H1 (cell line): Measurements from ENCODE around the gene MCTS1. TPM values are rescaled to one million over a fixed set of nuclear protein-coding genes. Genes with fewer than 3 reads are reported as not detected.

ENCODE experiments used
- PHF8 ChIP-seq: fragments of 200-600 bp; sonication (generic); conservative IDR thresholded peaks from 2 replicates; pipeline ENCODE4 v1.7.1; 2012; ENCODE audit warnings: low read depth, mild to moderate bottlenecking, inconsistent platforms, low read length, moderate library complexity
- SAP30 ChIP-seq: fragments of 300-600 bp; sonication (generic); IDR thresholded peaks from 2 replicates; pipeline ENCODE4 v1.7.1; 2012; ENCODE audit warnings: low read length, moderate library complexity, mild to moderate bottlenecking, inconsistent platforms; ENCODE audit not compliant: insufficient read depth, insufficient replicate concordance
- SP2 ChIP-seq: IDR thresholded peaks from 2 replicates; pipeline ENCODE4 v1.6.1; 2012; ENCODE audit warnings: mild to moderate bottlenecking, low read length, inconsistent platforms
- polyA plus RNA-seq, 7 experiments: library from polyadenylated mRNA; depleted of rRNA in 3 of 7; stranded (reverse) in 5 of 7; unstranded in 2 of 7; fragments of >200 nt in 5 of 7; fragments of 200-250 nt in 2 of 7; gene quantifications; 1 replicate in 5 of 7; 2 replicates in 1 of 7; 4 replicates in 1 of 7; pipeline versions ENCODE4 v1.2.1 to v1.2.3, GENCODE V29; 2011 to 2013; ENCODE audit warnings: missing spikeins in 2 of 7, mixed read lengths in 2 of 7
- total RNA-seq: library from RNA; stranded (reverse); fragmentation: NEBNext Ultra II Directional; extraction: Animal tissue kit (Norgen Biotek cat#: 25700); gene quantifications from 2 replicates; pipeline ENCODE4 v1.2.1, GENCODE V29; 2021
- TF ChIP-seq, protein P1 (sequence below): fragments of 300-600 bp; sonication (generic); IDR thresholded peaks from 2 replicates; pipeline ENCODE4 v1.7.1; 2012; ENCODE audit warnings: low read length, moderate library complexity, mild to moderate bottlenecking, inconsistent platforms; ENCODE audit not compliant: insufficient replicate concordance
- TF ChIP-seq, protein P2 (sequence below), 3 experiments: IDR thresholded peaks; 1 replicate in 2 of 3; 2 replicates in 1 of 3; pipeline versions ENCODE4 v1.5.1 to v1.6.1; 2011; ENCODE audit warnings: low read length in 3 of 3, mild to moderate bottlenecking in 3 of 3, inconsistent platforms in 2 of 3, low read depth in 1 of 3, moderate library complexity in 1 of 3; ENCODE audit not compliant: insufficient read depth in 1 of 3; ENCODE audit errors: control extremely low read depth in 1 of 3

MCTS1 gene
- total and polyA plus RNA-seq, 2 of the 8 experiments (the other 6 are each of a cell fraction or from before 2014, with no cell fraction given): 19.2 to 31.6 TPM

DNA sequence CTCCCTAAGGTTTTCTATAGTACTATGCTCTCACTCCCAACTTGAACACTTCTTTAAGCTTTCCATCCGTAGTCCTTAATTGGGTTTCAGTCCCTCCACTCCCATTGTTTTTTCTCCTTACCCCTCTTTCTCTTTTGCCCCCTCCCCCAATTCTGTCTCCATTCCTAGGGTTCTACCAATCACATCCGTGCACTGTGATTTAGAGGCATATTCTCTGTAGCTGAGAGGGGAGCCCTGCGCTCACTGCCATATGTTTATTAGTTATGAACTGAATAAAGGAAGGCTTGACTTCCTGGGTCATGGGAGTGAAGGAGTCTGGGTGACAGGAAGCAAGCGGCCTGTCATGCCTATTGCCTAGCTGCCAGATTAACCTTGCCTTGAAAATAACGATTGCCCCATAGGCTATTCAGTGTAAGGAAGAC lies 471 bp downstream of the MCTS1 start (continued):
- TF ChIP-seq, protein P1, sequence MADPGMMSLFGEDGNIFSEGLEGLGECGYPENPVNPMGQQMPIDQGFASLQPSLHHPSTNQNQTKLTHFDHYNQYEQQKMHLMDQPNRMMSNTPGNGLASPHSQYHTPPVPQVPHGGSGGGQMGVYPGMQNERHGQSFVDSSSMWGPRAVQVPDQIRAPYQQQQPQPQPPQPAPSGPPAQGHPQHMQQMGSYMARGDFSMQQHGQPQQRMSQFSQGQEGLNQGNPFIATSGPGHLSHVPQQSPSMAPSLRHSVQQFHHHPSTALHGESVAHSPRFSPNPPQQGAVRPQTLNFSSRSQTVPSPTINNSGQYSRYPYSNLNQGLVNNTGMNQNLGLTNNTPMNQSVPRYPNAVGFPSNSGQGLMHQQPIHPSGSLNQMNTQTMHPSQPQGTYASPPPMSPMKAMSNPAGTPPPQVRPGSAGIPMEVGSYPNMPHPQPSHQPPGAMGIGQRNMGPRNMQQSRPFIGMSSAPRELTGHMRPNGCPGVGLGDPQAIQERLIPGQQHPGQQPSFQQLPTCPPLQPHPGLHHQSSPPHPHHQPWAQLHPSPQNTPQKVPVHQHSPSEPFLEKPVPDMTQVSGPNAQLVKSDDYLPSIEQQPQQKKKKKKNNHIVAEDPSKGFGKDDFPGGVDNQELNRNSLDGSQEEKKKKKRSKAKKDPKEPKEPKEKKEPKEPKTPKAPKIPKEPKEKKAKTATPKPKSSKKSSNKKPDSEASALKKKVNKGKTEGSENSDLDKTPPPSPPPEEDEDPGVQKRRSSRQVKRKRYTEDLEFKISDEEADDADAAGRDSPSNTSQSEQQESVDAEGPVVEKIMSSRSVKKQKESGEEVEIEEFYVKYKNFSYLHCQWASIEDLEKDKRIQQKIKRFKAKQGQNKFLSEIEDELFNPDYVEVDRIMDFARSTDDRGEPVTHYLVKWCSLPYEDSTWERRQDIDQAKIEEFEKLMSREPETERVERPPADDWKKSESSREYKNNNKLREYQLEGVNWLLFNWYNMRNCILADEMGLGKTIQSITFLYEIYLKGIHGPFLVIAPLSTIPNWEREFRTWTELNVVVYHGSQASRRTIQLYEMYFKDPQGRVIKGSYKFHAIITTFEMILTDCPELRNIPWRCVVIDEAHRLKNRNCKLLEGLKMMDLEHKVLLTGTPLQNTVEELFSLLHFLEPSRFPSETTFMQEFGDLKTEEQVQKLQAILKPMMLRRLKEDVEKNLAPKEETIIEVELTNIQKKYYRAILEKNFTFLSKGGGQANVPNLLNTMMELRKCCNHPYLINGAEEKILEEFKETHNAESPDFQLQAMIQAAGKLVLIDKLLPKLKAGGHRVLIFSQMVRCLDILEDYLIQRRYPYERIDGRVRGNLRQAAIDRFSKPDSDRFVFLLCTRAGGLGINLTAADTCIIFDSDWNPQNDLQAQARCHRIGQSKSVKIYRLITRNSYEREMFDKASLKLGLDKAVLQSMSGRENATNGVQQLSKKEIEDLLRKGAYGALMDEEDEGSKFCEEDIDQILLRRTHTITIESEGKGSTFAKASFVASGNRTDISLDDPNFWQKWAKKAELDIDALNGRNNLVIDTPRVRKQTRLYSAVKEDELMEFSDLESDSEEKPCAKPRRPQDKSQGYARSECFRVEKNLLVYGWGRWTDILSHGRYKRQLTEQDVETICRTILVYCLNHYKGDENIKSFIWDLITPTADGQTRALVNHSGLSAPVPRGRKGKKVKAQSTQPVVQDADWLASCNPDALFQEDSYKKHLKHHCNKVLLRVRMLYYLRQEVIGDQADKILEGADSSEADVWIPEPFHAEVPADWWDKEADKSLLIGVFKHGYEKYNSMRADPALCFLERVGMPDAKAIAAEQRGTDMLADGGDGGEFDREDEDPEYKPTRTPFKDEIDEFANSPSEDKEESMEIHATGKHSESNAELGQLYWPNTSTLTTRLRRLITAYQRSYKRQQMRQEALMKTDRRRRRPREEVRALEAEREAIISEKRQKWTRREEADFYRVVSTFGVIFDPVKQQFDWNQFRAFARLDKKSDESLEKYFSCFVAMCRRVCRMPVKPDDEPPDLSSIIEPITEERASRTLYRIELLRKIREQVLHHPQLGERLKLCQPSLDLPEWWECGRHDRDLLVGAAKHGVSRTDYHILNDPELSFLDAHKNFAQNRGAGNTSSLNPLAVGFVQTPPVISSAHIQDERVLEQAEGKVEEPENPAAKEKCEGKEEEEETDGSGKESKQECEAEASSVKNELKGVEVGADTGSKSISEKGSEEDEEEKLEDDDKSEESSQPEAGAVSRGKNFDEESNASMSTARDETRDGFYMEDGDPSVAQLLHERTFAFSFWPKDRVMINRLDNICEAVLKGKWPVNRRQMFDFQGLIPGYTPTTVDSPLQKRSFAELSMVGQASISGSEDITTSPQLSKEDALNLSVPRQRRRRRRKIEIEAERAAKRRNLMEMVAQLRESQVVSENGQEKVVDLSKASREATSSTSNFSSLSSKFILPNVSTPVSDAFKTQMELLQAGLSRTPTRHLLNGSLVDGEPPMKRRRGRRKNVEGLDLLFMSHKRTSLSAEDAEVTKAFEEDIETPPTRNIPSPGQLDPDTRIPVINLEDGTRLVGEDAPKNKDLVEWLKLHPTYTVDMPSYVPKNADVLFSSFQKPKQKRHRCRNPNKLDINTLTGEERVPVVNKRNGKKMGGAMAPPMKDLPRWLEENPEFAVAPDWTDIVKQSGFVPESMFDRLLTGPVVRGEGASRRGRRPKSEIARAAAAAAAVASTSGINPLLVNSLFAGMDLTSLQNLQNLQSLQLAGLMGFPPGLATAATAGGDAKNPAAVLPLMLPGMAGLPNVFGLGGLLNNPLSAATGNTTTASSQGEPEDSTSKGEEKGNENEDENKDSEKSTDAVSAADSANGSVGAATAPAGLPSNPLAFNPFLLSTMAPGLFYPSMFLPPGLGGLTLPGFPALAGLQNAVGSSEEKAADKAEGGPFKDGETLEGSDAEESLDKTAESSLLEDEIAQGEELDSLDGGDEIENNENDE: no peak
- TF ChIP-seq SP2 (no peak), SAP30 (peak; percentile 14), PHF8 (no peak)
- TF ChIP-seq, protein P2, sequence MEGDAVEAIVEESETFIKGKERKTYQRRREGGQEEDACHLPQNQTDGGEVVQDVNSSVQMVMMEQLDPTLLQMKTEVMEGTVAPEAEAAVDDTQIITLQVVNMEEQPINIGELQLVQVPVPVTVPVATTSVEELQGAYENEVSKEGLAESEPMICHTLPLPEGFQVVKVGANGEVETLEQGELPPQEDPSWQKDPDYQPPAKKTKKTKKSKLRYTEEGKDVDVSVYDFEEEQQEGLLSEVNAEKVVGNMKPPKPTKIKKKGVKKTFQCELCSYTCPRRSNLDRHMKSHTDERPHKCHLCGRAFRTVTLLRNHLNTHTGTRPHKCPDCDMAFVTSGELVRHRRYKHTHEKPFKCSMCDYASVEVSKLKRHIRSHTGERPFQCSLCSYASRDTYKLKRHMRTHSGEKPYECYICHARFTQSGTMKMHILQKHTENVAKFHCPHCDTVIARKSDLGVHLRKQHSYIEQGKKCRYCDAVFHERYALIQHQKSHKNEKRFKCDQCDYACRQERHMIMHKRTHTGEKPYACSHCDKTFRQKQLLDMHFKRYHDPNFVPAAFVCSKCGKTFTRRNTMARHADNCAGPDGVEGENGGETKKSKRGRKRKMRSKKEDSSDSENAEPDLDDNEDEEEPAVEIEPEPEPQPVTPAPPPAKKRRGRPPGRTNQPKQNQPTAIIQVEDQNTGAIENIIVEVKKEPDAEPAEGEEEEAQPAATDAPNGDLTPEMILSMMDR (IDR thresholded peaks at IDR 0.05; ENCODE audit: control extremely low read depth in 1 of 3, insufficient read depth in 1 of 3, low read depth in 1 of 3, low read length in 3 of 3): no peak
